Measurements from ENCODE around the gene FFAR3. TPM values are rescaled to one million over a fixed set of nuclear protein-coding genes. Genes with fewer than 3 reads are reported as not detected.

FFAR3 gene, protein sequence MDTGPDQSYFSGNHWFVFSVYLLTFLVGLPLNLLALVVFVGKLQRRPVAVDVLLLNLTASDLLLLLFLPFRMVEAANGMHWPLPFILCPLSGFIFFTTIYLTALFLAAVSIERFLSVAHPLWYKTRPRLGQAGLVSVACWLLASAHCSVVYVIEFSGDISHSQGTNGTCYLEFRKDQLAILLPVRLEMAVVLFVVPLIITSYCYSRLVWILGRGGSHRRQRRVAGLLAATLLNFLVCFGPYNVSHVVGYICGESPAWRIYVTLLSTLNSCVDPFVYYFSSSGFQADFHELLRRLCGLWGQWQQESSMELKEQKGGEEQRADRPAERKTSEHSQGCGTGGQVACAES
- not detected in 2 replicates for total RNA-seq

DNA sequence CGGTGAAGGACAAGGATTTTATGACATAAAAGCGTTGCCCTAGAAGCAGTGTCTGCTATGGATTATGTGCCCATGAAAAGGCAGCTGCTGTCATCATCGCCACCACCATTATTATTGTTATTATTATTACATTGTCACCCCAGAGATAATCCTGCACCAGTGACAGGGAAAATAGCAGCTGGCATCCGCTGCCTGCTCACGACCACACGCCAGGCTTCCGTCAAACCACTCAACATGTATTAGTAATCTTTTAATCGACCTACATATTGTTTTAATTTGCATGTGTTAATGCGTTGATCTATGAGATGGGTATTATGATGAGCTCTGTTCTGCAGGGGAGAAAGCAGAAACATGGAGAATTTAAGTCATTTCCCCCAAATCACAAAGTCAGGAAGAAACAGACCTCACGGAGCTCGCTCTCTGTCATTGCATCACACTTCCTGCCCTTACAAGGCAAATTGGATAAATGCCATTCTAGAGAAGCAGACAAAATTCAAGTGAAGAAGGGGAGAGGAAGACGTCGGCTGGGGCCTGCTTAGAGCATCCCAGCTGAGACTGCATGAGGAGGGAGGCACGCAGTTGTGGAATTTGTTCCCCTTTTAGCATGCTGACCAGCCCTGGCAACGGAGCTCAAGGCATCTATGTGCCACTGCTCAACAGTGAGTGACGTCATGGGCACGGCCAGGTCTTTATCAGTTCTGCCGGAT, at the start of gene FFAR3:
FFAR3 (plus strand) TSS at position 594 of the 707 bp plus-strand sequence. CDS start 431 bp downstream, outside the sequence.

DNA sequence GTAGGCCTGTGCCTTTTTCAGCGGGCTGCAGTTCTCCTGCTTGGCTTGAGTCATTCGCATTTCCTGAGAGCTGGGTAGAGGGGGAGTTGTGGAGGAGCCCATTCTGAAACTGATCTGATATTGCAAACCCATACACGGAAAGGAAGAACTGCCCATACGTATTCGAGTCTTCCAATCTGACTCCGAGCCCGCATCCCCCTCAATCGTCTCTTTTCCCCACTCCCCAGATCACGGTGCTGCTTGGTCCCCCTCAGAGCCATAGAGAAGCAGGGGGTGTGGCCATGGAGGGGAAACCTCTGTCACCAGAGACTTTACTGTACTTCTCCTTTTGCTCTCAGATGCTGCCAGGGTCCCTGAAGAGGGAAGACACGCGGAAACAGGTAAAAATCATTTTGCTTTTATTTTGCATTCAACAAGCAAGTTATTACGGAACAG, 29.4 kb upstream of the FFAR3 start, which contains the start of gene CD22:
CD22 (plus strand) TSS at position 337 of the 435 bp plus-strand sequence. CDS start 2,854 bp downstream, outside the sequence.

DNA sequence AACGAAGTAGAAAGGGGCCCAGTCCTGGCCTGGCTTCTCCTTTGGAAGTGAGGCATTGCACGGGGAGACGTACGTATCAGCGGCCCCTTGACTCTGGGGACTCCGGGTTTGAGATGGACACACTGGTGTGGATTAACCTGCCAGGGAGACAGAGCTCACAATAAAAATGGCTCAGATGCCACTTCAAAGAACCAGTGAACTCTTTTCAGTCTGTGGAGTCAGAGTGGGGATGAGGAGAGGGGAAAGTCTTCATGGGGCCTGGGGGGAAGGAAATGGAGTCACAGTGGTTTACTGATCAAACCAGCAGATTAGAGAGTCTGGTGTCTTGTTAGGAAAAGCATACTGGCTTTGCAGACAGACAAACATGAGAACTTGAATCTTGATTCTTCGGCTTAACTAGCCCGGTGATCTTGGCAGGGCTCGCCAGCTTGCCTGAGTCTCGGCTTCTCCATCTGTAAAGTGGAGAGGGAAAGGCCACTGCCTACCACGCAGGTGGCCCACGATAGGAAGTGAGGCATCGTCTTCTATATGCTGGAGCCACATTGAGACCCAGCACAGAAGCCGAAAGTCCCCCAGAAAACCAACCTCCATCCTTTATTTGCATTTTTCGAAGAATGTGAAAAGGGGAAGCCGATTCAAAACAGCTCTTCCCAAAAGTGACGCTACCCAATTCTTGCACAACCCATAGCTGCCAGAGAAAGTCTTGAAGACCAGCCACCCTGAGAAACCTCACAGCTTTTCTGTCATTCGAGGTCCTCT, 10.9 kb upstream of the FFAR3 start, which contains the start of gene FFAR1:
FFAR1 (plus strand) TSS at position 732 of the 759 bp plus-strand sequence. CDS start 3,650 bp downstream, outside the sequence.

DNA sequence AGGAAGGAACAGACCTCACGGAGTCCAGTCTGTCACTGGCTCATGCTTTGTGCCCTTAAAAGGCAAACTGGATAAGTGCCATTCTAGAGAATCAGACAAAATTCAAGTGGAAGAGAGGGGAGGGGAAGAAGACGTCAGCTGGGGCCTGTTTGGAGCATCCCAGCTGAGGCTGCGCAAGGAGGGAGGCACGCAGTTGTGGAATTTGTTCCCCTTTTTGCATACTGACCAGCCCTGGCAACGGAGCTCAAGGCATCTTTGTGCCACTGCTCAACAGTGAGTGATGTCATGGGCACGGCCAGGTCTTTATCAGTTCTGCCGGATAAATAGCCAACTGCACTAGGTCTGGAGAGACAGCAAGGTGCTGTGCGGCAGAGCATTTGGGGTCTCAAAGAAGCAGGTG, 12.5 kb downstream of the FFAR3 start, which contains the start of gene GPR42:
GPR42 (plus strand) TSS at position 347 of the 400 bp plus-strand sequence. CDS start 292 bp downstream, outside the sequence.

Other genes starting within 250 kb of the FFAR3 start
- 0.38 TPM in 1 of 2 replicates, not detected in the other for gene FXYD3, start 242.6 kb upstream of the FFAR3 start, total RNA-seq
- gene LGI4, start 223.4 kb upstream of the FFAR3 start, total RNA-seq = under 0.01 and 3.7 TPM in 2 replicates
- gene FXYD1, start 219.6 kb upstream of the FFAR3 start, total RNA-seq = 0.58 and 1.4 TPM in 2 replicates
- gene FXYD7, start 215.2 kb upstream of the FFAR3 start, total RNA-seq = not detected in 2 replicates
- 11.8 and 16.3 TPM in 2 replicates for gene FXYD5, start 203.7 kb upstream of the FFAR3 start, total RNA-seq
- not detected in 2 replicates for gene FAM187B, start 129.7 kb upstream of the FFAR3 start, total RNA-seq
- gene LSR, start 109.5 kb upstream of the FFAR3 start, total RNA-seq = 0.28 and 1.7 TPM in 2 replicates
- 33.5 and 49.1 TPM in 2 replicates for gene USF2, start 89.5 kb upstream of the FFAR3 start, total RNA-seq
- 0.19 TPM in 1 of 2 replicates, not detected in the other for gene HAMP, start 75.9 kb upstream of the FFAR3 start, total RNA-seq
- gene MAG, start 66.3 kb upstream of the FFAR3 start, total RNA-seq = 0.96 TPM in 1 of 2 replicates, not detected in the other
- gene CD22, start 29.3 kb upstream of the FFAR3 start, total RNA-seq = 0.96 and 1.7 TPM in 2 replicates
- not detected in 2 replicates for gene FFAR1, start 10.6 kb upstream of the FFAR3 start, total RNA-seq
- not detected in 2 replicates for gene GPR42, start 12.6 kb downstream of the FFAR3 start, total RNA-seq
- not detected in 2 replicates for gene FFAR2, start 89.8 kb downstream of the FFAR3 start, total RNA-seq
- not detected in 2 replicates for gene KRTDAP, start 132.0 kb downstream of the FFAR3 start, total RNA-seq
- gene DMKN, start 155.2 kb downstream of the FFAR3 start, total RNA-seq = 0.77 and 2.5 TPM in 2 replicates
- 0.19 and 2.0 TPM in 2 replicates for gene SBSN, start 169.9 kb downstream of the FFAR3 start, total RNA-seq
- not detected in 2 replicates for gene GAPDHS, start 175.0 kb downstream of the FFAR3 start, total RNA-seq
- gene TMEM147, start 187.2 kb downstream of the FFAR3 start, total RNA-seq = 83.2 and 98.7 TPM in 2 replicates
- gene ATP4A, start 205.2 kb downstream of the FFAR3 start, total RNA-seq = not detected in 2 replicates
- not detected in 2 replicates for gene PMIS2, start 227.7 kb downstream of the FFAR3 start, total RNA-seq

Data from regular cardiac myocyte (primary cell).